ENCODE results near the gene LTBP1. TPM values are rescaled to one million over a fixed set of nuclear protein-coding genes. Genes with fewer than 3 reads are reported as not detected.

The LTBP1 gene
- total RNA-seq, 2 experiments from 2014 or later, result 0.18 TPM; not detected in 1

- Mint-ChIP-seq H3K9me3 (no peaks in the 10 kb centered on the region), H3K27ac (no peak overlapping the region), H3K4me3 (no peak overlapping the region), H3K27me3 (peaks cover 5% of the 10 kb centered on the region), H3K4me1 (ENCODE audit: low read depth) (no peaks in the 10 kb centered on the region), H3K36me3 (ENCODE audit: low read depth) (no peaks in the 10 kb centered on the region)
- ChIA-PET POLR2A (no interaction called here), CTCF (no interaction called here)
- no peak for ATAC-seq
- TF ChIP-seq, protein P1, sequence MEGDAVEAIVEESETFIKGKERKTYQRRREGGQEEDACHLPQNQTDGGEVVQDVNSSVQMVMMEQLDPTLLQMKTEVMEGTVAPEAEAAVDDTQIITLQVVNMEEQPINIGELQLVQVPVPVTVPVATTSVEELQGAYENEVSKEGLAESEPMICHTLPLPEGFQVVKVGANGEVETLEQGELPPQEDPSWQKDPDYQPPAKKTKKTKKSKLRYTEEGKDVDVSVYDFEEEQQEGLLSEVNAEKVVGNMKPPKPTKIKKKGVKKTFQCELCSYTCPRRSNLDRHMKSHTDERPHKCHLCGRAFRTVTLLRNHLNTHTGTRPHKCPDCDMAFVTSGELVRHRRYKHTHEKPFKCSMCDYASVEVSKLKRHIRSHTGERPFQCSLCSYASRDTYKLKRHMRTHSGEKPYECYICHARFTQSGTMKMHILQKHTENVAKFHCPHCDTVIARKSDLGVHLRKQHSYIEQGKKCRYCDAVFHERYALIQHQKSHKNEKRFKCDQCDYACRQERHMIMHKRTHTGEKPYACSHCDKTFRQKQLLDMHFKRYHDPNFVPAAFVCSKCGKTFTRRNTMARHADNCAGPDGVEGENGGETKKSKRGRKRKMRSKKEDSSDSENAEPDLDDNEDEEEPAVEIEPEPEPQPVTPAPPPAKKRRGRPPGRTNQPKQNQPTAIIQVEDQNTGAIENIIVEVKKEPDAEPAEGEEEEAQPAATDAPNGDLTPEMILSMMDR (IDR thresholded peaks at IDR 0.05), result no peak
- DNase-seq, result no peak
- intact Hi-C loops (cut with micrococcal nuclease), result no loop called here
These were observed 387.3 kb downstream of the LTBP1 start for GRCh38 chr2:33334083-33334482.

GRCh38 chr2:33335516-33335915, 388.8 kb downstream of the LTBP1 start:
- Mint-ChIP-seq H3K4me3 (no peak overlapping the region), H3K36me3 (ENCODE audit: low read depth) (no peaks in the 10 kb centered on the region), H3K9me3 (no peaks in the 10 kb centered on the region), H3K4me1 (ENCODE audit: low read depth) (no peaks in the 10 kb centered on the region), H3K27ac (no peak overlapping the region), H3K27me3 (peaks cover 5% of the 10 kb centered on the region)
- intact Hi-C loops (cut with micrococcal nuclease), result no loop called here
- TF ChIP-seq, protein P1 (IDR thresholded peaks at IDR 0.05), result no peak
- ChIA-PET CTCF (no interaction called here), POLR2A (no interaction called here)
- DNase-seq (no peak), ATAC-seq (no peak)

DNA sequence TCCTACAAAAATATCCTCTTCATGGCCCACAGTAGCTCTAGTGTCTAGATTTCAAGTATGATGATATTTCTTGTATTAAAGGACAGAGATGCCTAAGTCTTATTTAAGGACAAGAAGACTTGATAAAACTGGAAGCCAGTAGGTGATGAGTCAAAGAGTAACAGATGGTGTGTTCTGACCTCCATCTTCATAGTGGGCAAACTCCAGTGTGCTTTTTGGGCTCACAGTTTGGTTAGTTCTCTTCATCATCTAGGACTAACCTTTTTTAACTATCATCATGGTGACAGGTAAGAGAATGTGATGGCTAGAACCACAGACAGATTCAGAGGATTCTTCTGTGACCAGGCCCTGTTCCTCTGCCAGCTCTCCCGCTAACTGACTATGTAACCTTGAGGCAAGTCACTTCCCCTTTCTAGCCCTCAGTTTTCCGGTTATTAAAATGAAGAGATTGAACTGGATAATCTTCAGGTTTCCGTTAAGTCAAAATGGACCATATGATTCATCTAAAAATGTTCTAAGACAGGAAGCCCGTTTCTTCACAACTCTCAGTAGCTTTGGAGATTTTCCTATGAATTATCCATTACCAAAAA, 389.4 kb downstream of the LTBP1 start:
- CTCF ChIA-PET, result no interaction called here
- Mint-ChIP-seq H3K27me3 (peaks cover 5% of the 10 kb centered on the region), H3K27ac (no peak overlapping the region), H3K4me1 (ENCODE audit: low read depth) (no peaks in the 10 kb centered on the region), H3K9me3 (no peaks in the 10 kb centered on the region), H3K36me3 (ENCODE audit: low read depth) (no peaks in the 10 kb centered on the region), H3K4me3 (no peak overlapping the region)
- DNase-seq (no peak), ATAC-seq (no peak)
- intact Hi-C loops (cut with micrococcal nuclease), result no loop called here
- POLR2A ChIA-PET, result interaction anchor here (0.7 kb wide), 1 partner anchor 22 kb away, joined by 3 read pairs; no protein-coding TSS in a partner anchor
- TF ChIP-seq, protein P1 (IDR thresholded peaks at IDR 0.05), result no peak

DNA sequence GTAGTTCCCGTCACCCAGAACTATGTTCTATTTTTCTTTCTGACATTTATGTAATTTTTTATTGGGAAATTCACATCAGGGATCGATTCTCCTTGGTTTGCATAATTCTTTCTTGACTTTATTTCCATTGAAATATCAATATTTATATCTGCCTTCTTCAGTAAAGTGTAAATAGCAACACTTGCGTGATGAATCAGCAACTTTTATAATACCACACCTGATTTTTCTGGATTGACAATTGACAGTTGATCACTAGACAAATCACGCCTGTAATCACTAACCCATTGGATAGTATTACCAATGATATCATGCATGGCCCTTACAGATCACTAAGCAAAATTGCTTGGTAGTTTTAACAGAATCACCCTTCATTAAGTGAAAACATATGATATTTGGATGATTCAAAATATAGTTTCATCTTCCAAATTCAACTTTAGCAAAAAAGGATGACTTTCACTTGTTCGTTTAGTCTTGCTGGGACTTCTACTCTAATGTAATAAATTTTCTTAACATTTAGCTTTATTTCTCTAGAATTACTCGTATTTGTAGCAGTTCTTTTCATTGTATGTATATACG, 390.7 kb downstream of the LTBP1 start:
- Mint-ChIP-seq H3K4me3 (no peak overlapping the region), H3K36me3 (ENCODE audit: low read depth) (no peaks in the 10 kb centered on the region), H3K27ac (no peak overlapping the region), H3K27me3 (peaks cover 5% of the 10 kb centered on the region), H3K9me3 (no peaks in the 10 kb centered on the region), H3K4me1 (ENCODE audit: low read depth) (no peaks in the 10 kb centered on the region)
- TF ChIP-seq, protein P1 (IDR thresholded peaks at IDR 0.05), result no peak
- POLR2A ChIA-PET, result no interaction called here
- DNase-seq, result no peak
- ATAC-seq, result no peak
- intact Hi-C loops (cut with micrococcal nuclease), result no loop called here
- CTCF ChIA-PET, result no interaction called here

GRCh38 chr2:33337981-33338380, 391.2 kb downstream of the LTBP1 start:
- Mint-ChIP-seq H3K36me3 (ENCODE audit: low read depth) (no peaks in the 10 kb centered on the region), H3K27me3 (peaks cover 3% of the 10 kb centered on the region), H3K27ac (no peak overlapping the region), H3K4me3 (no peak overlapping the region), H3K4me1 (ENCODE audit: low read depth) (no peaks in the 10 kb centered on the region), H3K9me3 (no peaks in the 10 kb centered on the region)
- ATAC-seq (no peak), DNase-seq (no peak)
- intact Hi-C loops (cut with micrococcal nuclease), result no loop called here
- POLR2A ChIA-PET, result no interaction called here
- TF ChIP-seq, protein P1 (IDR thresholded peaks at IDR 0.05), result no peak
- CTCF ChIA-PET, result no interaction called here
